ENCODE data around the gene MAP2K3. TPM values are rescaled to one million over a fixed set of nuclear protein-coding genes. Genes with fewer than 3 reads are reported as not detected.

Gene MAP2K3
- total and polyA plus RNA-seq, 10 of the 15 experiments (the other 5 are each of a cell fraction or from before 2014, with no cell fraction given), result 0.71 to 39.4 (median 18.6) TPM

- no peak for TF ChIP-seq BCL3 (IDR thresholded peaks at IDR 0.05; ENCODE audit: borderline replicate concordance, insufficient read depth, low read depth, low read length, poor library complexity, severe bottlenecking)
- TF ChIP-seq NFYA (IDR thresholded peaks at IDR 0.05; ENCODE audit: borderline replicate concordance, low read depth, low read length), result no peak; the same call in 1 of the 2 replicates
- peak; percentile 66; the same call in 1 of the 2 replicates for TF ChIP-seq SMARCA5 (IDR thresholded peaks at IDR 0.05)
- TF ChIP-seq ELK1 (IDR thresholded peaks at IDR 0.05; ENCODE audit: low read depth, low read length), result no peak
- TF ChIP-seq DPF2 (IDR thresholded peaks at IDR 0.05), result peak; percentile 94
- TF ChIP-seq KLF5 (IDR thresholded peaks at IDR 0.05; ENCODE audit: partially characterized antibody), result no peak
These were observed at the start of gene MAP2K3 (continued) for GRCh38 chr17:21284319-21285163.

- Histone ChIP-seq H3K79me2 (ENCODE audit: control insufficient read depth, insufficient read depth, low read length) (no peaks in the 10 kb centered on the region), H2AFZ (ENCODE audit: control insufficient read depth, low read depth, low read length) (no peak overlapping the region), H3K27me3 (replicated peaks in 1 of 2; ENCODE audit: control insufficient read depth in 2 of 2, insufficient read depth in 2 of 2, low read length in 1 of 2) (no peaks in the 10 kb centered on the region), H3K9me3 (replicated peaks; ENCODE audit: control insufficient read depth, insufficient read depth, low read length) (no peaks in the 10 kb centered on the region), H3K27ac (ENCODE audit: control insufficient read depth, insufficient read depth) (no peak overlapping the region), H3K4me3 (no peak overlapping the region), H4K20me1 (ENCODE audit: control insufficient read depth, insufficient read depth) (no peaks in the 10 kb centered on the region), H3K4me1 (ENCODE audit: control insufficient read depth, insufficient read depth, low read length) (no peaks in the 10 kb centered on the region), H3K36me3 (ENCODE audit: control insufficient read depth in 2 of 2, insufficient read depth in 2 of 2, low read length in 1 of 2) (no peaks in the 10 kb centered on the region), H3K4me2 (ENCODE audit: control insufficient read depth, insufficient read depth) (no peak overlapping the region), H3K9ac (ENCODE audit: control insufficient read depth, insufficient read depth, low read length) (no peak overlapping the region)
- no peak for FAIRE-seq
- ChIA-PET SMC1A (ENCODE audit: uncharacterized antibody, unreplicated experiment) (no interaction called here), POLR2A (no interaction called here), CTCF (no interaction called here), RAD21 (ENCODE audit: unreplicated experiment) (no interaction called here)
- intact Hi-C loops (cut with micrococcal nuclease; ENCODE audit: unreplicated experiment), result no loop called here
- peak; percentile 17 for TF ChIP-seq E4F1 (IDR thresholded peaks at IDR 0.05; ENCODE audit: borderline replicate concordance, partially characterized antibody)
- TF ChIP-seq IKZF2 (IDR thresholded peaks at IDR 0.05), result no peak
- BruUV-seq (replicated peaks), result no TSS peak
- 0% methylated on average over 1 of the region's 1 CpG for WGBS (ENCODE audit: insufficient coverage, insufficient replicate concordance, low lambda C conversion rate, missing lambda C conversion rate)
- no peak for ATAC-seq
- in situ Hi-C loops (cut with MboI), result no loop called here
- no peak for DNase-seq (ENCODE audit: low read depth, low spot score)
These were observed 48.6 kb upstream of the MAP2K3 start for GRCh38 chr17:21235921-21236320.
